ENCODE results near the gene TMEM37. TPM values are rescaled to one million over a fixed set of nuclear protein-coding genes. Genes with fewer than 3 reads are reported as not detected.
A peak's percentile ranks its signal among the peaks of the same experiment; 100 is the strongest.
"Not testable (repeated sequence)": the region's sequence is repeated elsewhere in the genome, so short reads cannot be mapped to it uniquely, and the experiment has no call there.

Gene TMEM37
- total and polyA plus RNA-seq, 12 donors: 0.32 to 4.7 (median 1.9) TPM

- Histone ChIP-seq H3K9me3 (peaks cover 0 to 5% (median 0%) of the 10 kb centered on the region in 11 donors), H3K27ac (peak overlapping the region in 5 of 10 donors; percentile 26 to 58 (median 40)), H3K27me3 (no peaks in the 10 kb centered on the region), H3K4me3 (no peak overlapping the region), H3K36me3 (no peaks in the 10 kb centered on the region), H3K4me1 (peaks cover 0 to 10% (median 6%) of the 10 kb centered on the region in 9 donors)
- DNase-seq (no peak), ATAC-seq (no peak)
- TF ChIP-seq CTCF (IDR thresholded peaks at IDR 0.05): no peak
- intact Hi-C loops (cut with DNase I): loop anchor here in 3 of 10 donors (10.0 kb wide), 2 partner anchors 243 to 253 kb away; no protein-coding TSS in a partner anchor
- WGBS, 2 donors: 80% methylated on average over 5 of the region's 5 CpGs
Observed at GRCh38 chr2:119402106-119402505, 29.5 kb upstream of the TMEM37 start.

- Histone ChIP-seq H3K4me1 (peaks cover 0 to 12% (median 6%) of the 10 kb centered on the region in 9 donors), H3K27ac (peak overlapping the region in 9 of 10 donors; percentile 3 to 58 (median 40)), H3K27me3 (no peaks in the 10 kb centered on the region), H3K9me3 (peaks cover 0 to 5% (median 0%) of the 10 kb centered on the region in 11 donors), H3K36me3 (no peaks in the 10 kb centered on the region), H3K4me3 (no peak overlapping the region)
- DNase-seq (peak in 1 of 2 donors; percentile 60), ATAC-seq (peak; percentile 69 to 92 (median 82))
- WGBS, 2 donors: 65 to 76% methylated on average over 10 of the region's 10 CpGs
- intact Hi-C loops (cut with DNase I): loop anchor here in 3 of 10 donors (10.0 kb wide), 2 partner anchors 242 to 252 kb away; no protein-coding TSS in a partner anchor
- no peak for TF ChIP-seq CTCF (IDR thresholded peaks at IDR 0.05)
Observed at GRCh38 chr2:119402645-119403560, 28.8 kb upstream of the TMEM37 start.

GRCh38 chr2:119403618-119404017, 28.0 kb upstream of the TMEM37 start:
- intact Hi-C loops (cut with DNase I): loop anchor here in 3 of 10 donors (10.0 kb wide), 2 partner anchors 241 to 251 kb away; no protein-coding TSS in a partner anchor
- WGBS, 2 donors: 86 to 90% methylated on average over 12 of the region's 12 CpGs
- not testable (repeated sequence) for ATAC-seq

GRCh38 chr2:119405151-119405550, 26.5 kb upstream of the TMEM37 start:
- H3K4me3 ChIP-seq: no peak overlapping the region
- intact Hi-C loops (cut with DNase I): loop anchor here in 9 of 10 donors (5.0 to 10.0 kb wide), 6 partner anchors 72 to 257 kb away; no protein-coding TSS in a partner anchor
- no peaks in the 10 kb centered on the region for H3K36me3 ChIP-seq
- H3K9me3 ChIP-seq: peaks cover 0 to 5% (median 0%) of the 10 kb centered on the region in 11 donors
- no peak for ATAC-seq
- DNase-seq: no peak
- no peak for TF ChIP-seq CTCF (IDR thresholded peaks at IDR 0.05)
- WGBS, 2 donors: 92 to 93% methylated on average over 2 of the region's 2 CpGs
- H3K27ac ChIP-seq: no peak overlapping the region
- H3K4me1 ChIP-seq: peaks cover 0 to 16% (median 6%) of the 10 kb centered on the region in 9 donors
- no peaks in the 10 kb centered on the region for H3K27me3 ChIP-seq

More at GRCh38 chr2:119403618-119404017, 28.0 kb upstream of the TMEM37 start:
- H3K36me3 ChIP-seq, H3K9me3 ChIP-seq, DNase-seq, H3K4me3 ChIP-seq, H3K27me3 ChIP-seq, H3K27ac ChIP-seq: not testable (repeated sequence)
- H3K4me1 ChIP-seq: peaks cover 0 to 16% (median 6%) of the 10 kb centered on the region in 9 donors

Data from heart right ventricle (tissue), 16 donors.